LNCAP (cell line): ENCODE results near the gene ASIP.

ENCODE experiments used
- TF ChIP-seq, protein P1 (sequence below): fragments of 450-650 bp; IDR thresholded peaks from 2 replicates; pipeline ENCODE4 v1.5.1; 2017; ENCODE audit warnings: mild to moderate bottlenecking

ASIP gene

DNA sequence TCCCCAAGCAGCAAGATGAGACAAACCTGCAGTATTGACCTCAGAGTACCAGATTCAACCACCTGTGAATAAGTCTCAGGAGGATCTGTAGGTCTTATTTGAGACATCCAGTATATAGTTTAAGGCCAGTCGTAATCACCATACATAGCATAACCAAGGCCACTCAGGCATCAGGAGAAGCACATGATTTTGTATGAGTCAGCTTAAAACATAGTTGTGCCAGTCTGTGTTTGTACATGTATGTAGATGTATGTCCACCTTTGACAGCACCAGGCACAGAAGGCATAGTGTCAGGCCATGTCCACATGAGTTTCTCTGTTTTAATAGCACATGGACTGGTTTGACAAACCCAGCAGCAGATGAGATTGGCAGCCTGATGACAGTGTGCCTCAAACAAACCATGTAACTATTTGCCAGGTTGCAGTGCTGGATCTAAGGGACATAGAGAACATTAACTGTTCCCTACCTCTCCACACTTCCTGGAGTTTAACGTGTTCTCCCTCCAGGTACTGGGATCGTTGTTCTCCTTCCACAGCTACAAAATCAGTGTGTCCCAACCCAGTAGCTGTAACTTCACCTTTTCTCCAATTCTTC lies 8.6 kb upstream of the ASIP start:
- TF ChIP-seq, protein P1, sequence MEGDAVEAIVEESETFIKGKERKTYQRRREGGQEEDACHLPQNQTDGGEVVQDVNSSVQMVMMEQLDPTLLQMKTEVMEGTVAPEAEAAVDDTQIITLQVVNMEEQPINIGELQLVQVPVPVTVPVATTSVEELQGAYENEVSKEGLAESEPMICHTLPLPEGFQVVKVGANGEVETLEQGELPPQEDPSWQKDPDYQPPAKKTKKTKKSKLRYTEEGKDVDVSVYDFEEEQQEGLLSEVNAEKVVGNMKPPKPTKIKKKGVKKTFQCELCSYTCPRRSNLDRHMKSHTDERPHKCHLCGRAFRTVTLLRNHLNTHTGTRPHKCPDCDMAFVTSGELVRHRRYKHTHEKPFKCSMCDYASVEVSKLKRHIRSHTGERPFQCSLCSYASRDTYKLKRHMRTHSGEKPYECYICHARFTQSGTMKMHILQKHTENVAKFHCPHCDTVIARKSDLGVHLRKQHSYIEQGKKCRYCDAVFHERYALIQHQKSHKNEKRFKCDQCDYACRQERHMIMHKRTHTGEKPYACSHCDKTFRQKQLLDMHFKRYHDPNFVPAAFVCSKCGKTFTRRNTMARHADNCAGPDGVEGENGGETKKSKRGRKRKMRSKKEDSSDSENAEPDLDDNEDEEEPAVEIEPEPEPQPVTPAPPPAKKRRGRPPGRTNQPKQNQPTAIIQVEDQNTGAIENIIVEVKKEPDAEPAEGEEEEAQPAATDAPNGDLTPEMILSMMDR = no peak

DNA sequence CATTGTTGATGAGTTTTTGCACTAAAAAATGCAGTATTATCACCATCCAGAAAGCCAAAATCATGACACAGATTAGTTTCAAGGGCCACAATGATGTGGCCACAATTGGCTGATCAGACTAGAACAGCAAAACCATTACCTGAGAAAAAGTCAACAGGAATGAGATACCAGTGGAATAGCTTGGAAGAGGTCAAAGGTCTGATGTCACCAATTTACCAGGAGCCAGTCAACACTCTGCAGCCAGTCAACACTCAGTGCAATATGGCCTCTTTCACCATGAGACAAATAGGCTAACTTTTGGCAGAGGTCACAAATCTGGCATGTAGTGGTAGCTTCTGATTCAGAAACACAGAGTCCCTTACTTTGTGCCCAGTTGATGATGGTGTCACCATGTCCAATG lies 7.5 kb upstream of the ASIP start:
- TF ChIP-seq, protein P1 = no peak

DNA sequence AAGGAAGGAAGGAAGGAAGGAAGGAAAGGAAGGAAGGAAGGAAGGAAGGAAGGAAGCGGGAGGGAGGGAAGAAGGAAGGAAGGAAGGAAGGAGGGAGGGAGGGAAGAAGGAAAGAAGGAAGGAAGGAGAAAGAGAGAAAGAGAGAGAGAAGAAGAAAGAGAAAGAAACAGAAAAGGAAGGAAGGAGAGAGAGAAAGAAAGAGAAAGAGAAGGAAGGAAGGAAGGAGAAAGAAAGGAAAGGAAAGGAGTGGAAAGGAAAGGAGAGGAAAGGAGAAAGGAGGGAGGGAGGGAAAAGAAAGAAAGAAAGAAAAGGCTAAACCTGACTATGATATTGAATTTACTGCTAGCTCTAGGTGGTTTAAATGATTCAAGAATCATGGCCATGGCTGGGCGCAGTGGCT lies 5.3 kb upstream of the ASIP start:
- TF ChIP-seq, protein P1 = no peak

DNA sequence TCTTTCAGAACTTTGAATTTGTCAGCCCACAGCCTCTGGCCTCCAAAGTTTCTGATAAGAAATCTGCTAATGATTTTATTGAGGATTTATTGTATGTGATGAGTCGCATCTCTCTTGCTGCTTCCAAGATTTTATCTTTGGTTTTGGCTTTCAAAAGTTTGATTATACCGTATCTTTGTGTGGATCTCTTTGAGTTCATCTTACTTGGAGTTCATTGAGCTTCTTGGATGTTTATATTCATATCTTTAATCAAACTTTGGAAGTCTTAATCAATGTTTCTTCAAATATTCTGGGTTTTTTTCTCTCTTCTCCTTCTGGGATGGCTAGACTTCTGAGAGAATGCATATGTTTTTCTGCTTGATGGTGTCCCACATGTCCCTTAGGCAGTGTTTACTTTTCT lies 3.3 kb upstream of the ASIP start:
- TF ChIP-seq, protein P1 = no peak

DNA sequence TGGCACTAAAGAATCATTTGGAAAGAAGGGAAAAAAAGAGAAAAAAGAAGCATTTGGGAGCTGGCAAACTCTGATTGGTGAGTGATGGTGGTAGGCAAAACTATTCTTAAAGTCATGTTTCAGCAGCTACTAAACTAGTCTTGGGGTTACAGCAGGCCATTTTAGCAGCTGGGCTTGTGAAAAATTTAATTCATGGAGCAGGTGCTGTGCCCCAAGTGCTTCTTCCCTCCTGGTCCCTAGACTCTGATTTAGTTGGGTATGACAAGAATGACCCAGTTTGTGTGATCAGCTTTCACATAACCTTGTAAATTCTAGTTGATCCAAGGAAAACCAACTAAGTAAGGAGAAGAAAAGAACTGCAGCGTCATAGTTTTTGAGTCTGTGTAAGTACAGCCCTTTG lies 1.1 kb upstream of the ASIP start:
- TF ChIP-seq, protein P1 = no peak

DNA sequence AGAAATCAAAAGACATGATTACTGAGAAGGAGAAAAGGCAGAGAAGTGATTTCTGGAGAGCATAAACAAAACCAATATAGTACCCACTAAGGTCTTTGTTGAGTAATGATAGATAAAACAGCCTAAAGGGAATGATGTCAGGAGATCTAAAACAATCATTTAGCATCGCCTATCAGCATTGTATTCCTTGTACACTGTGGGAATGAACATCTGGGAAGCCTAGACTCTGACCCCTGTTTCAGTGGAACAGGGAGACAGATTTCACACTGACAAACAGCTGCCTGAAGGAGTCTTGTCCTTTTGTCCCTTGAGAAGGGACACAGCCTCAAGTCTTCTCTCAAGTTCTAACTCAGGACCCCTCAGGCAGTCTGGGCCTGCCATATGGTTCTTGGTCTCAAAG lies 1.7 kb downstream of the ASIP start:
- TF ChIP-seq, protein P1 = no peak

DNA sequence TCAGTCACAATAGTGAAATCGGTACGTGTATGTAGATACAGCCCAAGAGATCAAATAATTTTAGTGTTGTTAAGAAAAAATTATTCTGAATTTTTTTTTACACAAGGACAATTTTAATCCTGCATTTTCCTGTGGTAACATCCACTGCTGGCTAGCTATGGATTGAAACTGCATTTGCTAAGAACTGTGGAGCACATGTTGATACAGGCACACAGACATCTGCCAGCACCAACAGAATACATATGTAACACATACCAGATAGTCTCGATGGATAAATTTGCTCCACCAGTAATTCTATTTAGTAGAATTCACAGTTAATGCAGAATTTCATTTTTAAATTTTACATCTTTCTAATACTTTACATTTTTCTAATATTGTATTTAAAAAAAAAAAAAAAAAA lies 2.2 kb downstream of the ASIP start:
- TF ChIP-seq, protein P1 = no peak

DNA sequence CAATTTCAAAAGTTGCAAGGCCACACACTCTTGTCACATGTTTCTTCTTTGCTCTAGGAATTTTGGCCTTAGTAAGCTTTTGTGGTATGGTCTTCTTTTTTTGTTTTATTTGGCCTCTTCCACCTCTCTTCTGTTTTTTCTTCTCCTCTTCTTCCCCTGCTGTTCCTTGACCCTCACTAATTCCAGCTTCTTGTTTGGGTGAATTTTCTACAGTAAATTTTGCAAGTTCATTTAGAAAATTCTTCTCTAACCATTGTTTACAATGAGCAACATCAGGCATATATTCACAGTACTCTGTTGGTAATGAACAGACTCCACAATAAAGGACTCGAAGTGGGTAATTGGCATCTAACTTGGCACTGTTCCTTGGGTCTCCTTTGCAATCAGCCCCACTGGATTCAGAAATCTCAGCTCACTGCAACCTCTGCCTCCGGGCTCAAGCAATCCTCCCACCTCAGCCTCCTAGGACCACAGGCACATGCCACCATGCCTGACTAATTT lies 5.0 kb downstream of the ASIP start:
- TF ChIP-seq, protein P1 = no peak
